ENCODE results near the gene CHST5.
A peak's percentile ranks its signal among the peaks of the same experiment; 100 is the strongest.

GRCh38 chr16:75495076-75495674 lies 40.7 kb downstream of the CHST5 start, which contains the start of gene CHST6:
- no peak for TF ChIP-seq POLR2A (IDR thresholded peaks at IDR 0.05)
- peak in 2 of 4 donors; percentile 28 to 47 for TF ChIP-seq POLR2AphosphoS5 (IDR thresholded peaks at IDR 0.05)
- no peak for TF ChIP-seq CTCF (IDR thresholded peaks at IDR 0.05)
